ENCODE measurements around the gene FAM163A.

GRCh38 chr1:179702946-179703539 lies 40.0 kb upstream of the FAM163A start:
- TF ChIP-seq POLR2A (IDR thresholded peaks at IDR 0.05) (no peak), CTCF (IDR thresholded peaks at IDR 0.05) (no peak)

All from adrenal gland (tissue), 5 donors.